HepG2 (cell line): ENCODE measurements around the gene PGM2. TPM values are rescaled to one million over a fixed set of nuclear protein-coding genes. Genes with fewer than 3 reads are reported as not detected.
A peak's percentile ranks its signal among the peaks of the same experiment; 100 is the strongest.

ENCODE experiments used
- KDM2A ChIP-seq: sonication (generic); formaldehyde crosslinking; IDR thresholded peaks from 2 replicates; pipeline ENCODE4 v1.4.0; 2020; ENCODE audit warnings: low read depth, missing genetic modification reagents, borderline replicate concordance
- MEIS2 ChIP-seq: sonication (generic); formaldehyde crosslinking; IDR thresholded peaks from 2 replicates; pipeline ENCODE4 v1.9.0; 2021; ENCODE audit warnings: mild to moderate bottlenecking, missing genetic modification reagents
- NFE2L2 ChIP-seq: fragments of 150-350 bp; IDR thresholded peaks from 2 replicates; pipeline ENCODE4 v1.6.1; 2014; ENCODE audit warnings: low read length
- NRL ChIP-seq: sonication (generic); formaldehyde crosslinking; IDR thresholded peaks from 2 replicates; pipeline ENCODE4 v1.5.0; 2020; ENCODE audit warnings: missing genetic modification reagents, mild to moderate bottlenecking, moderate library complexity, borderline replicate concordance
- PAWR ChIP-seq: sonication (generic); formaldehyde crosslinking; IDR thresholded peaks from 2 replicates; pipeline ENCODE4 v1.4.0; 2020; ENCODE audit warnings: missing genetic modification reagents, mild to moderate bottlenecking, borderline replicate concordance
- PTBP1 ChIP-seq: fragments of 200-400 bp; formaldehyde crosslinking; IDR thresholded peaks from 2 replicates; pipeline ENCODE4 v1.6.1; 2018; ENCODE audit warnings: low read length, low read depth; ENCODE audit not compliant: poor library complexity, severe bottlenecking
- RFX1 ChIP-seq: fragments of 450-650 bp; IDR thresholded peaks from 2 replicates; pipeline ENCODE4 v1.6.1; 2017
- TCF12 ChIP-seq, 2 experiments: fragments of 450-650 bp in 1 of 2; sonication (generic) in 1 of 2; formaldehyde crosslinking in 1 of 2; IDR thresholded peaks; 2 replicates each; pipeline versions ENCODE4 v1.6.1 to v1.8.0; 2017 to 2022; ENCODE audit warnings: antibody characterized with exemption in 1 of 2, mild to moderate bottlenecking in 1 of 2, missing genetic modification reagents in 1 of 2, moderate library complexity in 1 of 2
- THAP11 ChIP-seq: IDR thresholded peaks from 2 replicates; pipeline ENCODE4 v1.6.1; 2016; ENCODE audit warnings: missing biosample characterization, missing genetic modification reagents
- YEATS2 ChIP-seq: sonication (generic); formaldehyde crosslinking; IDR thresholded peaks from 2 replicates; pipeline ENCODE4 v1.4.0; 2020; ENCODE audit warnings: missing genetic modification reagents, borderline replicate concordance
- ZMYM3 ChIP-seq: sonication (generic); formaldehyde crosslinking; IDR thresholded peaks from 2 replicates; pipeline ENCODE4 v1.5.1; 2020; ENCODE audit warnings: mild to moderate bottlenecking, missing genetic modification reagents
- ZNF296 ChIP-seq: sonication (generic); formaldehyde crosslinking; conservative IDR thresholded peaks from 2 replicates; pipeline ENCODE4 v1.5.0; 2020; ENCODE audit warnings: mild to moderate bottlenecking, missing genetic modification reagents
- ZNF44 ChIP-seq: sonication (generic); formaldehyde crosslinking; IDR thresholded peaks from 2 replicates; pipeline ENCODE4 v1.5.1; 2020; ENCODE audit warnings: mild to moderate bottlenecking, missing genetic modification reagents
- ZNF572 ChIP-seq: sonication (generic); formaldehyde crosslinking; IDR thresholded peaks from 2 replicates; pipeline ENCODE4 v1.5.1; 2020; ENCODE audit warnings: mild to moderate bottlenecking, missing genetic modification reagents
- ZNF614 ChIP-seq: IDR thresholded peaks from 2 replicates; pipeline ENCODE4 v1.6.1; 2018; ENCODE audit warnings: missing biosample characterization, missing genetic modification reagents, inconsistent platforms, borderline replicate concordance
- ZNF792 ChIP-seq: IDR thresholded peaks from 2 replicates; pipeline ENCODE4 v1.6.1; 2016
- ZNF839 ChIP-seq: sonication (generic); formaldehyde crosslinking; IDR thresholded peaks from 2 replicates; pipeline ENCODE4 v1.4.0; 2020; ENCODE audit warnings: missing genetic modification reagents, mild to moderate bottlenecking, borderline replicate concordance
- polyA plus RNA-seq, 8 experiments: library from polyadenylated mRNA; depleted of rRNA in 3 of 8; stranded (reverse) in 7 of 8; unstranded in 1 of 8; fragments of >200 nt; fragmentation: Illumina TruSeq in 4 of 8; extraction: Trizol in 4 of 8; gene quantifications; 2 replicates each; pipeline versions ENCODE4 v1.2.1 to v1.2.3, GENCODE V29; 2011 to 2016; ENCODE audit warnings: low read depth in 4 of 8, missing spikeins in 1 of 8, mixed read lengths in 1 of 8; ENCODE audit not compliant: insufficient read depth in 1 of 8
- total RNA-seq, 5 experiments: library from RNA; depleted of rRNA; stranded (reverse); fragments of >200 nt; fragmentation: Illumina TruSeq; extraction: Trizol; gene quantifications; 2 replicates each; pipeline ENCODE4 v1.2.3, GENCODE V29; 2016; ENCODE audit warnings: low read depth in 1 of 5
- TF ChIP-seq, protein P1 (sequence below): sonication (generic); formaldehyde crosslinking; IDR thresholded peaks from 2 replicates; pipeline ENCODE4 v1.4.0; 2020; ENCODE audit warnings: mild to moderate bottlenecking, missing genetic modification reagents, borderline replicate concordance
- TF ChIP-seq, protein P2 (sequence below): sonication (generic); formaldehyde crosslinking; IDR thresholded peaks from 2 replicates; pipeline ENCODE4 v1.4.0; 2020; ENCODE audit warnings: missing genetic modification reagents
- TF ChIP-seq, protein P3 (sequence below): sonication (generic); formaldehyde crosslinking; IDR thresholded peaks from 2 replicates; pipeline ENCODE4 v1.4.0; 2020; ENCODE audit warnings: missing genetic modification reagents

PGM2 gene
- total and polyA plus RNA-seq, 2 of the 13 experiments (the other 11 are each of a cell fraction or from before 2014, with no cell fraction given) = 14.6 to 36.9 TPM

DNA sequence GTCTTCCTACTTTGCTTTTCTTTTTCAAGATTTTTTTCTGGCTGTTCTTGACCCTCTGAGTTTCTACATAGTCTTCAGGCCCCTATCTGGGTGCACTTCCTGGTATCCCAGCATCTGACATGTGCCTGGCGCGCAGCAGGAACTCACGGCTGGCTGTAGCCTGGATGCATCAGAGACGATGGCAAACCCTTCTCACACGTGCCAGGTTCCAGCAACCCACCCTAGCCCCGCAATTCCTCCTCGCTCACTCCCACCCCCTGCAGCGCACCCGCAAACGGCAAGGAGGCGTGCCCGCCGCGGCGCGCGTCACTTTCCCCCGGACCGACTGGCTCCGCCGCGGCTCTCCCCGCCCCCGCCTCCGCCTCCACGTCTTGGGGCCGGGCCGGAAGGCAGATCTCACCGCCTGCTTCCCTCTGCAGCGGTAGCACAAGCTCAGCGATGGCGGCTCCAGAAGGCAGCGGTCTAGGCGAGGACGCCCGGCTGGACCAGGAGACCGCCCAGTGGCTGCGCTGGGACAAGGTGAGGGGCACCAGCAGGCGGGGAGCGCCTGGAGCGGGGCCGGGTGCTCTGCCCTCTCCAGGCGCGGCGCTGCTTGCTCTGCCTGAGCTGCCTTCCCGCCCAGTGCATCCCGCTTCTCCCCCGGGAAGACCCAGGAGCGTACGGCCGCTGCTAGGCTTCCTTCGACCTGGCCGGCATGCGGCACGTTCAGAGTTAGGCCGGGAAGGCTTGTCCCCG lies at the start of gene PGM2 (continued):
- TF ChIP-seq, protein P1, sequence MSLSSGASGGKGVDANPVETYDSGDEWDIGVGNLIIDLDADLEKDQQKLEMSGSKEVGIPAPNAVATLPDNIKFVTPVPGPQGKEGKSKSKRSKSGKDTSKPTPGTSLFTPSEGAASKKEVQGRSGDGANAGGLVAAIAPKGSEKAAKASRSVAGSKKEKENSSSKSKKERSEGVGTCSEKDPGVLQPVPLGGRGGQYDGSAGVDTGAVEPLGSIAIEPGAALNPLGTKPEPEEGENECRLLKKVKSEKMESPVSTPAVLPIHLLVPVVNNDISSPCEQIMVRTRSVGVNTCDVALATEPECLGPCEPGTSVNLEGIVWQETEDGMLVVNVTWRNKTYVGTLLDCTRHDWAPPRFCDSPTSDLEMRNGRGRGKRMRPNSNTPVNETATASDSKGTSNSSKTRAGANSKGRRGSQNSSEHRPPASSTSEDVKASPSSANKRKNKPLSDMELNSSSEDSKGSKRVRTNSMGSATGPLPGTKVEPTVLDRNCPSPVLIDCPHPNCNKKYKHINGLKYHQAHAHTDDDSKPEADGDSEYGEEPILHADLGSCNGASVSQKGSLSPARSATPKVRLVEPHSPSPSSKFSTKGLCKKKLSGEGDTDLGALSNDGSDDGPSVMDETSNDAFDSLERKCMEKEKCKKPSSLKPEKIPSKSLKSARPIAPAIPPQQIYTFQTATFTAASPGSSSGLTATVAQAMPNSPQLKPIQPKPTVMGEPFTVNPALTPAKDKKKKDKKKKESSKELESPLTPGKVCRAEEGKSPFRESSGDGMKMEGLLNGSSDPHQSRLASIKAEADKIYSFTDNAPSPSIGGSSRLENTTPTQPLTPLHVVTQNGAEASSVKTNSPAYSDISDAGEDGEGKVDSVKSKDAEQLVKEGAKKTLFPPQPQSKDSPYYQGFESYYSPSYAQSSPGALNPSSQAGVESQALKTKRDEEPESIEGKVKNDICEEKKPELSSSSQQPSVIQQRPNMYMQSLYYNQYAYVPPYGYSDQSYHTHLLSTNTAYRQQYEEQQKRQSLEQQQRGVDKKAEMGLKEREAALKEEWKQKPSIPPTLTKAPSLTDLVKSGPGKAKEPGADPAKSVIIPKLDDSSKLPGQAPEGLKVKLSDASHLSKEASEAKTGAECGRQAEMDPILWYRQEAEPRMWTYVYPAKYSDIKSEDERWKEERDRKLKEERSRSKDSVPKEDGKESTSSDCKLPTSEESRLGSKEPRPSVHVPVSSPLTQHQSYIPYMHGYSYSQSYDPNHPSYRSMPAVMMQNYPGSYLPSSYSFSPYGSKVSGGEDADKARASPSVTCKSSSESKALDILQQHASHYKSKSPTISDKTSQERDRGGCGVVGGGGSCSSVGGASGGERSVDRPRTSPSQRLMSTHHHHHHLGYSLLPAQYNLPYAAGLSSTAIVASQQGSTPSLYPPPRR (CRISPR knock-in tag) = peak; percentile 71
- TF ChIP-seq THAP11 (CRISPR knock-in tag) (peak; percentile 52), NFE2L2 (no peak), RFX1 (no peak), NRL (CRISPR knock-in tag) (peak; percentile 84), PTBP1 (no peak), ZMYM3 (peak; percentile 32; the same call in 1 of the 2 replicates), ZNF614 (CRISPR knock-in tag) (no peak), TCF12 (IDR thresholded peaks at IDR 0.05) (no peak), TCF12 (CRISPR knock-in tag; IDR thresholded peaks at IDR 0.05) (no peak), YEATS2 (CRISPR knock-in tag) (no peak; the same call in 1 of the 2 replicates), ZNF572 (CRISPR knock-in tag) (0 out of 2 replicates have a peak, but pooled peaks have one; percentile 25), ZNF44 (no peak), PAWR (CRISPR knock-in tag) (no peak), ZNF839 (peak; percentile 83; the same call in 1 of the 2 replicates), KDM2A (CRISPR knock-in tag) (peak; percentile 69), ZNF296 (CRISPR knock-in tag) (no peak), MEIS2 (peak; percentile 81), ZNF792 (no peak)
- TF ChIP-seq, protein P2, sequence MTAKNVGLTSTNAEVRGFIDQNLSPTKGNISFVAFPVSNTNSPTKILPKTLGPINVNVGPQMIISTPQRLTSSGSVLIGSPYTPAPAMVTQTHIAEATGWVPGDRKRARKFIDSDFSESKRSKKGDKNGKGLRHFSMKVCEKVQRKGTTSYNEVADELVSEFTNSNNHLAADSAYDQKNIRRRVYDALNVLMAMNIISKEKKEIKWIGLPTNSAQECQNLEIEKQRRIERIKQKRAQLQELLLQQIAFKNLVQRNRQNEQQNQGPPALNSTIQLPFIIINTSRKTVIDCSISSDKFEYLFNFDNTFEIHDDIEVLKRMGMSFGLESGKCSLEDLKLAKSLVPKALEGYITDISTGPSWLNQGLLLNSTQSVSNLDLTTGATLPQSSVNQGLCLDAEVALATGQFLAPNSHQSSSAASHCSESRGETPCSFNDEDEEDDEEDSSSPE (CRISPR knock-in tag) = peak; percentile 72
- TF ChIP-seq, protein P3, sequence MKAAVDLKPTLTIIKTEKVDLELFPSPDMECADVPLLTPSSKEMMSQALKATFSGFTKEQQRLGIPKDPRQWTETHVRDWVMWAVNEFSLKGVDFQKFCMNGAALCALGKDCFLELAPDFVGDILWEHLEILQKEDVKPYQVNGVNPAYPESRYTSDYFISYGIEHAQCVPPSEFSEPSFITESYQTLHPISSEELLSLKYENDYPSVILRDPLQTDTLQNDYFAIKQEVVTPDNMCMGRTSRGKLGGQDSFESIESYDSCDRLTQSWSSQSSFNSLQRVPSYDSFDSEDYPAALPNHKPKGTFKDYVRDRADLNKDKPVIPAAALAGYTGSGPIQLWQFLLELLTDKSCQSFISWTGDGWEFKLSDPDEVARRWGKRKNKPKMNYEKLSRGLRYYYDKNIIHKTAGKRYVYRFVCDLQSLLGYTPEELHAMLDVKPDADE (CRISPR knock-in tag) = no peak
